GM18526 (cell line): ENCODE data around the gene CEP350.

Experiments used
- POLR2A ChIP-seq: IDR thresholded peaks from 3 replicates; pipeline ENCODE4 v1.6.1; 2011; ENCODE audit not compliant: insufficient read length; ENCODE audit errors: extremely low read depth

Gene CEP350

GRCh38 chr1:179933219-179933618, 21.4 kb upstream of the CEP350 start:
- no peak for TF ChIP-seq POLR2A

- no peak for TF ChIP-seq POLR2A
These were observed 18.6 kb upstream of the CEP350 start for GRCh38 chr1:179935909-179936496.

GRCh38 chr1:179937668-179938254, 16.8 kb upstream of the CEP350 start:
- TF ChIP-seq POLR2A = no peak

GRCh38 chr1:179938752-179939151, 15.9 kb upstream of the CEP350 start:
- TF ChIP-seq POLR2A = no peak

GRCh38 chr1:179939941-179940340, 14.7 kb upstream of the CEP350 start:
- no peak for TF ChIP-seq POLR2A

- TF ChIP-seq POLR2A = no peak
These were observed 13.2 kb upstream of the CEP350 start for GRCh38 chr1:179941454-179941853.

GRCh38 chr1:179950651-179951050, 4.0 kb upstream of the CEP350 start:
- TF ChIP-seq POLR2A = no peak

GRCh38 chr1:179951383-179952144, 3.0 kb upstream of the CEP350 start:
- no peak for TF ChIP-seq POLR2A

GRCh38 chr1:179952186-179952585, 2.4 kb upstream of the CEP350 start:
- TF ChIP-seq POLR2A = no peak

GRCh38 chr1:179953974-179954492, 577 bp upstream of the CEP350 start:
- TF ChIP-seq POLR2A = no peak

GRCh38 chr1:179955287-179955680, 674 bp downstream of the CEP350 start:
- TF ChIP-seq POLR2A = no peak

- TF ChIP-seq POLR2A = no peak
These were observed 1.1 kb downstream of the CEP350 start for GRCh38 chr1:179955731-179956130.

- no peak for TF ChIP-seq POLR2A
These were observed 3.7 kb downstream of the CEP350 start for GRCh38 chr1:179958359-179958758.

GRCh38 chr1:179966551-179966950, 11.9 kb downstream of the CEP350 start:
- TF ChIP-seq POLR2A = no peak

GRCh38 chr1:179968284-179968993, 13.8 kb downstream of the CEP350 start:
- TF ChIP-seq POLR2A = no peak
